AG10803 (cell line): ENCODE results near the gene COG1.
A peak's percentile ranks its signal among the peaks of the same experiment; 100 is the strongest.

ENCODE experiments used
- DNase-seq: peaks from one replicate; pipeline ENCODE4 v3.0.0; 2010; ENCODE audit warnings: low read depth
- H3K4me3 ChIP-seq: 2 replicates; pipeline ENCODE4 v1.5.1; 2011; ENCODE audit warnings: mild to moderate bottlenecking, low read length, control low read depth
- TF ChIP-seq, protein P1 (sequence below): conservative IDR thresholded peaks from 2 replicates; pipeline ENCODE4 v1.5.1; 2011; ENCODE audit warnings: mild to moderate bottlenecking, low read length, control low read depth, inconsistent platforms

The COG1 gene

DNA sequence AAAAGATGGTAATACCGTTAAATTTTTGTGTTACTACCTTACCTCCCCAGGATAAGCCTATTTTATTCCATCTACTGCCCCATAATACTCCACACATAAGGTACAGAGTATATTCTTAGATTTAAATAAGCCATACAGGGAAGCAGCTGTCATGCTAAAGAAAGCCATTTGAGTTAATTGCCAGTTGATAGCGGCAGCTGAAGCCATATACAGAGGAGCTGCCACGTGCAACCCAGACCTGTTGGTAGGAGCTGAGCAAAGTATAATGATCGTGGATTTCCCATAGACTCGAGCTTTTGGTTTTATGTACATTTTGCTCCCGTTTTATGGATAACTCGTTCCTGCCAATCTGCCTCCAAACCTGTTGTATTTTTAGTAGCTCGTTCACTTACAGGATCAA lies 56.8 kb downstream of the COG1 start:
- no peak for DNase-seq
- TF ChIP-seq, protein P1, sequence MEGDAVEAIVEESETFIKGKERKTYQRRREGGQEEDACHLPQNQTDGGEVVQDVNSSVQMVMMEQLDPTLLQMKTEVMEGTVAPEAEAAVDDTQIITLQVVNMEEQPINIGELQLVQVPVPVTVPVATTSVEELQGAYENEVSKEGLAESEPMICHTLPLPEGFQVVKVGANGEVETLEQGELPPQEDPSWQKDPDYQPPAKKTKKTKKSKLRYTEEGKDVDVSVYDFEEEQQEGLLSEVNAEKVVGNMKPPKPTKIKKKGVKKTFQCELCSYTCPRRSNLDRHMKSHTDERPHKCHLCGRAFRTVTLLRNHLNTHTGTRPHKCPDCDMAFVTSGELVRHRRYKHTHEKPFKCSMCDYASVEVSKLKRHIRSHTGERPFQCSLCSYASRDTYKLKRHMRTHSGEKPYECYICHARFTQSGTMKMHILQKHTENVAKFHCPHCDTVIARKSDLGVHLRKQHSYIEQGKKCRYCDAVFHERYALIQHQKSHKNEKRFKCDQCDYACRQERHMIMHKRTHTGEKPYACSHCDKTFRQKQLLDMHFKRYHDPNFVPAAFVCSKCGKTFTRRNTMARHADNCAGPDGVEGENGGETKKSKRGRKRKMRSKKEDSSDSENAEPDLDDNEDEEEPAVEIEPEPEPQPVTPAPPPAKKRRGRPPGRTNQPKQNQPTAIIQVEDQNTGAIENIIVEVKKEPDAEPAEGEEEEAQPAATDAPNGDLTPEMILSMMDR = no peak
- H3K4me3 ChIP-seq = no peak overlapping the region

DNA sequence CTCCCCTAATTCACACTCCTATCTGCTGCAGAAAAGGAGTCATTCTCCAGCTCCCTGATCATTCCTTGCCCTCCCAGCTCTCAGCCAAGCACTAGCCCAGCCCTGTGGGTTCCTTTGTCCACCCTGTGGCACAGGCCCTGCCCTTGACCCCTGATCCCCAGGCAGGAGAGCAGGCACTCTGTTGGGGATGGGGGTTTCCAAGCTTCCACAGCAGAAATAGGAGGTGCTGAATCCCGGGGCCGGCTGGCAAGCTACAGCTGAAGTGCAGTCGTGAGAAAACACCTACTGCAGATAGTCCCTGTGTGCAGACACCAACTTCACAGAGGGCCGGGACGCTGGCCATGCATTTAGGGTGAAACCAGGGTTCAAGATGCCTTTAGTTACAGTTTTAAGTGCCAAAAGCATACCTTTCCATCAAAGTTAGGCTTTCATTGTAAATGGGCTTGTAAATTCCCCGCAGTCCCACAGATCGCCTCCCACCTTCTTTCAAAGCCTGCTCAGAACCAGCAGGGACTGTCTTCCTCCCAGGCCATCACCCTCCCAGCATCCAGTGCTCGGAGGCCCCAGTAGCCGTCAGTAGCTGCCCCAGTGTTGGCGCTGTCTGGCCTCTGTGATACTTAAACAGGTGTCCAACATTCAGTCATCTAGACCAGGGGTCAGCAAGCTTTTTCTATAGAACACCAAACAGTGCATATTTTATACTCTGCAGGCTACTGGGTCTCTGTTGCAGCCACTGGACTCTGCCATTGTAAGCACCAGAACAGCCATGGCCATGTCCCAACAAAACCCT lies 58.2 kb downstream of the COG1 start:
- no peak for DNase-seq
- TF ChIP-seq, protein P1 = no peak
- no peak overlapping the region for H3K4me3 ChIP-seq

DNA sequence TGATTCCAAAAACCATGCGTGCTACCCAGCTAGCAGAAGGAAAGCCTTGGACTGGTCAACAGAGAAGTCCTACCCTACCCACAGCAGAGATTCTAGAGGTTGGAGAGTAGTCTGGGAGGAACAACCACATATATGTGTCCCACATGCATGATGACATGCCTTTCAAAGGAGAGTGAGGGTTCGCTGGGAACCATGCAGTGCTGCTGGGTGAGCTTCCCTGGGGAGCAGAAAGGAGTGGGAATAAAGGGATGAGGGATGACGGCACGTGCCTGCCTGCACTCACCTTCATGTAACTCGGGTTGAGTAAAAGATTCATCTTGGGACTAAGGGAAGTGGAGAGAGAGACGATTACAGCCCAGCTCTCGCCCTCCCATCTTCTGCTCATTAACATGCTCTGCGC lies 59.0 kb downstream of the COG1 start:
- TF ChIP-seq, protein P1 = no peak
- no peak overlapping the region for H3K4me3 ChIP-seq
- no peak for DNase-seq

DNA sequence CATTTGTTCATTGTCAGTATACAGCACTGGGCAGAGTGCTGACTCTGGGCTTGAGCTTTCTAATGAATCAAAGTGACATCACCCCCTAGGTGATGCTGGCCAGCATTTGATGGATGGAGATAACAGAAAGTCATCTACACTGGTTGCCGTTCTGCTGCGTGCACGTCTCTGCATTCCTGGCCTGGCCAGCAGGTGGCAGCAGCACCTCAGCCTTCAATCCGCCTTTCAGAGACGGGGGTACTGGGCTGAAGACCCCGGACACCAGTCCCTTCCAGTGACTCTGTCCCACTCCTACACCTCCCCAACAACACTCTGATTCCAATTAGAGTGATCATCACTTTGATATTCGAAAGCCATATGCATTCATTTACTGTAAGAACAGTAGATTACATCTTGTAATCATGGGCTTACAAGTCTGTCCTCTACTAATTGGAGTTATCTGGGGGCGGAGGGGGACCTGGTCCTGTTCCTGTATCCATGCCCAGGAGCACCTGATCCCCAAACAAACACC lies 62.9 kb downstream of the COG1 start:
- DNase-seq = peak; percentile 12
- no peak overlapping the region for H3K4me3 ChIP-seq
- TF ChIP-seq, protein P1 = peak; percentile 98

DNA sequence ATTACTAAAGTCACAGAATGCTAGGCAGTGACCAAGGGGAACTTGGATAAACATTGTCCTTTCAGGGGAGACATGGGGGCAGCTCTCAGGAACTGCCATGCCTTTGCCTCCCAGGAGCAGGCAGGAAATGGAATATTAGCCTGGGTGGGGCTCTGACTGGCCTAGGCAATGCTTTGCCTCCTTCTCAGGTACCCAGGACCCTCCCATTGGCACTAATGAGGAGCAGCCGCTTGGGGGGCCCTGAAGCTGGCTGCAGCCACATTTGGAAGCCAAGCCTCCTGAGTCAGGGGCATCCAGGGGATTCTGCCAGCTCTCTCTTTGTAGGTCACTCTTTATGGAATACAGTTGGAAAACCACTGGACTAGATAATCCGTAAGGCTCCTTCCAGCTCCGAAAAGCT lies 63.4 kb downstream of the COG1 start:
- TF ChIP-seq, protein P1 = no peak
- DNase-seq = no peak

DNA sequence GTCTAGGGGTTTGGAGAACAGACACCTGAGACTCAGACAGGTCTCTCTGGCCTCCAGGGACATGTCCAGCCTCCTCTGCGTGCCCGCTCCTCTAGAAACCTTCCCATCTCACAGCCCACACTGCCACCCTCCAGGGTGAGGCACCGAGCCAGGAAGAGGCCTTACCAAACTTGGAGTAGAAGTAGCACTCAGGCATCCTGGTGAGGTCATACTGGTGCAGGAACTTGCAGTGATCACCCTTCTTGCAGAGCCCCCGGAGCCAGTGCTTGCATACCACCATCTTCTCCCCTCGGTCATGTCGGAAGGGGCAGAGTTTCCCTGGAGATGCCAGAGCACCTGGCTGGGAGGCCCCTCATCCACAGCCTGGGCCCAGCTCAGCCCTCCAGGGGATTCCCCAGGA lies 64.7 kb downstream of the COG1 start:
- no peak overlapping the region for H3K4me3 ChIP-seq
- TF ChIP-seq, protein P1 = no peak
- no peak for DNase-seq

More for the DNA sequence above, 63.4 kb downstream of the COG1 start:
- H3K4me3 ChIP-seq = no peak overlapping the region
